GM23338 (cell line): ENCODE measurements around the gene CDH8. TPM values are rescaled to one million over a fixed set of nuclear protein-coding genes. Genes with fewer than 3 reads are reported as not detected.

Experiments used
- ATAC-seq: fragments of 200-7000 bp; cut with Tn5 transposase; 3 replicates; pipeline ENCODE4 v1.9.1; 2020
- DNase-seq: peaks from one replicate; pipeline ENCODE4 v3.0.0-alpha.2; 2015; ENCODE audit warnings: low spot score
- H2AFZ ChIP-seq: fragments of 200-600 bp; sonication (generic); 2 replicates; pipeline ENCODE4 v1.8.0; 2016; ENCODE audit warnings: antibody characterized with exemption, mild to moderate bottlenecking, moderate library complexity
- H3F3A ChIP-seq: fragments of 200-600 bp; sonication (generic); replicated peaks from 2 replicates; pipeline ENCODE4 v1.8.0; 2017; ENCODE audit warnings: antibody characterized with exemption, mixed run types, low read depth
- H3K27ac ChIP-seq: fragments of 200-600 bp; sonication (generic); 2 replicates; pipeline ENCODE4 v1.6.1; 2016; ENCODE audit warnings: low read depth
- H3K27me3 ChIP-seq: fragments of 200-600 bp; sonication (generic); 2 replicates; pipeline ENCODE4 v1.8.0; 2016; ENCODE audit warnings: mild to moderate bottlenecking, mixed run types, moderate library complexity; ENCODE audit not compliant: insufficient read depth
- H3K36me3 ChIP-seq: fragments of 200-600 bp; sonication (generic); 2 replicates; pipeline ENCODE4 v1.8.0; 2016; ENCODE audit warnings: mild to moderate bottlenecking; ENCODE audit not compliant: insufficient read depth
- H3K4me1 ChIP-seq: fragments of 200-600 bp; sonication (generic); 2 replicates; pipeline ENCODE4 v1.8.0; 2016; ENCODE audit warnings: mild to moderate bottlenecking, moderate library complexity; ENCODE audit not compliant: insufficient read depth
- H3K4me2 ChIP-seq: fragments of 200-600 bp; sonication (generic); 2 replicates; pipeline ENCODE4 v1.7.1; 2017; ENCODE audit warnings: mixed run types
- H3K4me3 ChIP-seq: fragments of 200-600 bp; sonication (generic); 2 replicates; pipeline ENCODE4 v1.6.1; 2016; ENCODE audit warnings: mixed run types
- H3K79me2 ChIP-seq: fragments of 200-600 bp; sonication (generic); replicated peaks from 2 replicates; pipeline ENCODE4 v1.8.0; 2017; ENCODE audit warnings: mild to moderate bottlenecking; ENCODE audit not compliant: insufficient read depth
- H3K9me2 ChIP-seq: fragments of 200-600 bp; sonication (generic); 2 replicates; pipeline ENCODE4 v1.8.0; 2017; ENCODE audit not compliant: insufficient read depth
- H4K20me1 ChIP-seq: fragments of 200-600 bp; sonication (generic); replicated peaks from 2 replicates; pipeline ENCODE4 v1.8.0; 2017; ENCODE audit warnings: mild to moderate bottlenecking; ENCODE audit not compliant: insufficient read depth
- H3K27ac Mint-ChIP-seq: 2 replicates; pipeline ENCODE4 v1.8.0; 2020; ENCODE audit warnings: inconsistent platforms, mild to moderate bottlenecking, moderate library complexity, mixed read lengths
- H3K27me3 Mint-ChIP-seq: 3 replicates; pipeline ENCODE4 v1.8.0; 2022; ENCODE audit warnings: low read depth, mild to moderate bottlenecking, moderate library complexity, mixed read lengths, inconsistent platforms; ENCODE audit not compliant: insufficient read depth, poor library complexity
- H3K36me3 Mint-ChIP-seq: 3 replicates; pipeline ENCODE4 v1.8.0; 2021; ENCODE audit warnings: low read depth, mild to moderate bottlenecking, inconsistent platforms, moderate library complexity, mixed read lengths
- H3K4me1 Mint-ChIP-seq: 3 replicates; pipeline ENCODE4 v1.8.0; 2020; ENCODE audit warnings: mild to moderate bottlenecking, inconsistent platforms, mixed read lengths
- H3K4me3 Mint-ChIP-seq: 3 replicates; pipeline ENCODE4 v1.8.0; 2021; ENCODE audit warnings: moderate library complexity, mild to moderate bottlenecking, inconsistent platforms, mixed read lengths
- H3K9me3 Mint-ChIP-seq: 3 replicates; pipeline ENCODE4 v1.8.0; 2020; ENCODE audit warnings: moderate library complexity, mild to moderate bottlenecking, inconsistent platforms, mixed read lengths
- CREB1 ChIP-seq: fragments of 250-450 bp; sonication (Bioruptor Pico); IDR thresholded peaks from 2 replicates; pipeline ENCODE4 v1.5.0; 2020; ENCODE audit warnings: low read depth, mild to moderate bottlenecking, moderate library complexity
- CTCF ChIP-seq, 2 experiments: fragments of 200-600 bp in 1 of 2; sonication (generic) in 1 of 2; conservative IDR thresholded peaks; 2 replicates each; pipeline versions ENCODE4 v1.5.1 to v1.6.1; 2016 to 2017; ENCODE audit warnings: antibody characterized with exemption in 2 of 2, low read depth in 2 of 2, mild to moderate bottlenecking in 2 of 2, moderate library complexity in 1 of 2
- EZH2 ChIP-seq: fragments of 200-600 bp; sonication (generic); IDR thresholded peaks from one replicate; pipeline ENCODE4 v1.8.0; 2017; ENCODE audit warnings: antibody characterized with exemption, mild to moderate bottlenecking, low read depth; ENCODE audit not compliant: unreplicated experiment
- EZH2phosphoT487 ChIP-seq: fragments of 200-600 bp; sonication (generic); IDR thresholded peaks from one replicate; pipeline ENCODE4 v1.8.1; 2018; ENCODE audit warnings: antibody characterized with exemption; ENCODE audit not compliant: unreplicated experiment
- JUNB ChIP-seq: IDR thresholded peaks from one replicate; pipeline ENCODE4 v1.6.1; 2016; ENCODE audit warnings: antibody characterized with exemption; ENCODE audit not compliant: unreplicated experiment
- NANOG ChIP-seq: IDR thresholded peaks from 2 replicates; pipeline ENCODE4 v1.6.1; 2016; ENCODE audit warnings: antibody characterized with exemption, borderline replicate concordance
- POLR2AphosphoS5 ChIP-seq: IDR thresholded peaks from 2 replicates; pipeline ENCODE4 v1.6.1; 2016; ENCODE audit warnings: antibody characterized with exemption, low read depth
- REST ChIP-seq: IDR thresholded peaks from one replicate; pipeline ENCODE4 v1.6.1; 2018; ENCODE audit warnings: antibody characterized with exemption; ENCODE audit not compliant: unreplicated experiment
- STAT1 ChIP-seq: IDR thresholded peaks from one replicate; pipeline ENCODE4 v1.6.1; 2016; ENCODE audit warnings: antibody characterized with exemption; ENCODE audit not compliant: unreplicated experiment
- ZNF114 ChIP-seq: fragments of 250-450 bp; sonication (Bioruptor Pico); IDR thresholded peaks from 2 replicates; pipeline ENCODE4 v1.5.0; 2020; ENCODE audit warnings: mild to moderate bottlenecking, moderate library complexity
- ZNF331 ChIP-seq: fragments of 250-450 bp; sonication (Bioruptor Pico); IDR thresholded peaks from 2 replicates; pipeline ENCODE4 v1.5.0; 2020; ENCODE audit warnings: low read depth, mild to moderate bottlenecking, moderate library complexity
- ZNF462 ChIP-seq: fragments of 250-450 bp; sonication (Bioruptor Pico); IDR thresholded peaks from 2 replicates; pipeline ENCODE4 v1.5.0; 2020; ENCODE audit warnings: mild to moderate bottlenecking, moderate library complexity
- polyA plus RNA-seq: library from polyadenylated mRNA; unstranded; fragments of >200 nt; fragmentation: Nextera tagmentation; extraction: Ambion mirVana; gene quantifications from 2 replicates; pipeline ENCODE4 v1.2.1, GENCODE V29; 2016
- total RNA-seq: library from RNA; depleted of rRNA; stranded (reverse); fragments of >200 nt; shearing (Covaris generic); gene quantifications from 2 replicates; pipeline ENCODE4 v1.2.3, GENCODE V29; 2014
- TF ChIP-seq, protein P1 (sequence below): IDR thresholded peaks from 2 replicates; pipeline ENCODE4 v1.6.1; 2016; ENCODE audit warnings: antibody characterized with exemption

Gene CDH8
- total and polyA plus RNA-seq, 2 experiments from 2014 or later = 10.2 to 11.7 TPM

DNA sequence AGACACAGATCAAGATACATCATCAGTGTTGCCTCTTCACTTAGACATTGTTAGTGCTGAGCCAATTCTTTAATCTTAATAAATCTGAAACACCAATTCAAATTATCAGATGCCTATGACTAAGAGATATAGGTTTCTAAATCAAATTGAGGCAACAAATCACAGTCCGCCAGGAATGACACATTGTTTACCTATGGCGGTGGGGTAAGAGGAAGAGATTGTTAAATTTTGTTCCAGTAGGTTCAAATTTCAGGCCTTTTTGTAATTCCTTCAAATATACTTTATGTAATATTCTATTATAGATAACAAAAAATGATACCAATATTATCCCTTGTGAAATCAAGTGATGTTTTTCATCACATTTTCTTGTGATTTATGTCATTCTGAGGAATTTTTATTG is 145.9 kb downstream of the CDH8 start:
- Histone ChIP-seq H2AFZ (no peak overlapping the region), H3K4me2 (no peak overlapping the region), H3K4me1 (no peaks in the 10 kb centered on the region), H3K4me3 (no peak overlapping the region), H3K27me3 (no peaks in the 10 kb centered on the region), H3F3A (no peaks in the 10 kb centered on the region), H3K36me3 (no peaks in the 10 kb centered on the region), H3K27ac (no peak overlapping the region), H4K20me1 (no peaks in the 10 kb centered on the region), H3K9me2 (no peaks in the 10 kb centered on the region), H3K79me2 (no peaks in the 10 kb centered on the region)
- Mint-ChIP-seq H3K4me3 (no peak overlapping the region), H3K9me3 (no peaks in the 10 kb centered on the region), H3K27ac (no peak overlapping the region), H3K36me3 (no peaks in the 10 kb centered on the region; the same call in 1 of the 3 replicates), H3K27me3 (no peaks in the 10 kb centered on the region), H3K4me1 (peaks cover 9% of the 10 kb centered on the region; the same call in 2 of the 3 replicates)
- DNase-seq (no peak), ATAC-seq (no peak)
- TF ChIP-seq STAT1 = no peak
- TF ChIP-seq ZNF114 (CRISPR knock-in tag) = no peak
- TF ChIP-seq ZNF462 = no peak
- TF ChIP-seq POLR2AphosphoS5 = no peak
- no peak for TF ChIP-seq CTCF (conservative IDR thresholded peaks at IDR 0.05; ENCODE audit: low read depth in 2 of 2)
- TF ChIP-seq JUNB = no peak
- TF ChIP-seq, protein P1, sequence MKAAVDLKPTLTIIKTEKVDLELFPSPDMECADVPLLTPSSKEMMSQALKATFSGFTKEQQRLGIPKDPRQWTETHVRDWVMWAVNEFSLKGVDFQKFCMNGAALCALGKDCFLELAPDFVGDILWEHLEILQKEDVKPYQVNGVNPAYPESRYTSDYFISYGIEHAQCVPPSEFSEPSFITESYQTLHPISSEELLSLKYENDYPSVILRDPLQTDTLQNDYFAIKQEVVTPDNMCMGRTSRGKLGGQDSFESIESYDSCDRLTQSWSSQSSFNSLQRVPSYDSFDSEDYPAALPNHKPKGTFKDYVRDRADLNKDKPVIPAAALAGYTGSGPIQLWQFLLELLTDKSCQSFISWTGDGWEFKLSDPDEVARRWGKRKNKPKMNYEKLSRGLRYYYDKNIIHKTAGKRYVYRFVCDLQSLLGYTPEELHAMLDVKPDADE = no peak
- no peak for TF ChIP-seq ZNF331 (CRISPR knock-in tag)
- no peak for TF ChIP-seq NANOG
- no peak for TF ChIP-seq CREB1
- TF ChIP-seq EZH2 = no peak
- no peak for TF ChIP-seq EZH2phosphoT487
- TF ChIP-seq REST = no peak
